Left lung (tissue), 10 donors: Measurements from ENCODE around the gene CAMK2N2. TPM values are rescaled to one million over a fixed set of nuclear protein-coding genes. Genes with fewer than 3 reads are reported as not detected.
"Not testable (repeated sequence)": the region's sequence is repeated elsewhere in the genome, so short reads cannot be mapped to it uniquely, and the experiment has no call there.

Source experiments
- ATAC-seq: fragments of 200-7000 bp; cut with Tn5 transposase; one replicate; pipeline ENCODE4 v1.9.1; 2020; ENCODE audit warnings: moderate library complexity
- DNase-seq, 4 donors: peaks; one replicate each; pipeline ENCODE4 v3.0.0-alpha.2; 2013 to 2020
- H3K27ac ChIP-seq, 2 donors: fragments of 200-600 bp; sonication (generic) in 1 of 2; one replicate each; pipeline versions ENCODE4 v1.5.0 to v1.8.0; 2020 to 2021
- H3K27me3 ChIP-seq, 2 donors: fragments of 200-600 bp; sonication (generic) in 1 of 2; one replicate each; pipeline versions ENCODE4 v1.5.0 to v1.8.0; 2020 to 2021
- H3K36me3 ChIP-seq, 2 donors: fragments of 200-600 bp; sonication (generic) in 1 of 2; one replicate each; pipeline versions ENCODE4 v1.5.0 to v1.8.0; 2020 to 2021
- H3K4me1 ChIP-seq, 2 donors: fragments of 200-600 bp; one replicate each; pipeline ENCODE4 v1.8.0; 2021
- H3K4me3 ChIP-seq, 2 donors: fragments of 200-600 bp; sonication (generic) in 1 of 2; one replicate each; pipeline versions ENCODE4 v1.5.0 to v1.8.0; 2020 to 2021; ENCODE audit warnings: mild to moderate bottlenecking in 1 of 2
- H3K9me3 ChIP-seq, 2 donors: fragments of 200-600 bp; sonication (generic) in 1 of 2; one replicate each; pipeline versions ENCODE4 v1.5.0 to v1.8.0; 2020 to 2021
- CTCF ChIP-seq, 2 donors: fragments of 200-600 bp; sonication (generic) in 1 of 2; IDR thresholded peaks; one replicate each; pipeline versions ENCODE4 v1.5.0 to v1.8.0; 2021; ENCODE audit warnings: antibody characterized with exemption in 2 of 2
- intact Hi-C, 2 donors: fragments of 100-400 bp; cut with DNase I; formaldehyde crosslinking; loops; one replicate each; pipeline versions ENCODE4 v1.11.2 to v1.14.2; 2022
- polyA plus RNA-seq, 6 donors: library from polyadenylated mRNA; unstranded; fragments of 120-200 nt; gene quantifications; one replicate each; pipeline ENCODE4 v1.2.1, GENCODE V29; 2013; ENCODE audit not compliant: insufficient read length in 6 of 6
- total RNA-seq, 2 donors: library from RNA; stranded (reverse); fragmentation: NEBNext Ultra II Directional; extraction: Animal tissue kit (Norgen Biotek cat#: 25700); gene quantifications; one replicate each; pipeline ENCODE4 v1.2.1, GENCODE V29; 2021
- donor health status: DM: no; HTN: yes; CAD: no.
- donor health status: DM: no; HTN: no; CAD: no.

CAMK2N2 gene
- total and polyA plus RNA-seq, 8 donors, result 0.10 to 1.0 (median 0.22) TPM; not detected in 1

- Histone ChIP-seq H3K4me1 (no peaks in the 10 kb centered on the region), H3K4me3 (no peak overlapping the region), H3K27ac (no peak overlapping the region), H3K27me3 (peaks cover 24 to 71% of the 10 kb centered on the region in 2 donors), H3K36me3 (no peaks in the 10 kb centered on the region), H3K9me3 (no peaks in the 10 kb centered on the region)
- TF ChIP-seq CTCF (IDR thresholded peaks at IDR 0.05), result no peak
- DNase-seq (no peak), ATAC-seq (no peak)
- intact Hi-C loops, result no loop called here
These were observed 10.9 kb upstream of the CAMK2N2 start for GRCh38 chr3:184272269-184272668.

- DNase-seq, H3K36me3 ChIP-seq, H3K4me1 ChIP-seq, ATAC-seq, H3K27ac ChIP-seq, H3K9me3 ChIP-seq, intact Hi-C loops, H3K4me3 ChIP-seq: not testable (repeated sequence)
- H3K27me3 ChIP-seq, result peaks cover 6 to 74% of the 10 kb centered on the region in 2 donors
These were observed 5.9 kb upstream of the CAMK2N2 start for GRCh38 chr3:184267249-184267648.

- Histone ChIP-seq H3K9me3 (no peaks in the 10 kb centered on the region), H3K4me3 (no peak overlapping the region), H3K27me3 (peaks cover 22 to 88% of the 10 kb centered on the region in 2 donors), H3K27ac (no peak overlapping the region), H3K4me1 (peaks cover 16 to 31% of the 10 kb centered on the region in 2 donors), H3K36me3 (peaks cover 0 to 13% of the 10 kb centered on the region in 2 donors)
- TF ChIP-seq CTCF (IDR thresholded peaks at IDR 0.05), result no peak
- intact Hi-C loops, result no loop called here
- DNase-seq (no peak), ATAC-seq (no peak)
These were observed 1.4 kb upstream of the CAMK2N2 start for GRCh38 chr3:184262764-184263179.

- Histone ChIP-seq H3K4me3 (peak overlapping the region; percentile 33 to 47), H3K4me1 (peaks cover 16 to 31% of the 10 kb centered on the region in 2 donors), H3K27me3 (peaks cover 22 to 88% of the 10 kb centered on the region in 2 donors), H3K9me3 (no peaks in the 10 kb centered on the region), H3K27ac (no peak overlapping the region), H3K36me3 (peaks cover 0 to 15% of the 10 kb centered on the region in 2 donors)
- intact Hi-C loops, result no loop called here
- no peak for DNase-seq
- no peak for TF ChIP-seq CTCF (IDR thresholded peaks at IDR 0.05)
- ATAC-seq, result peak; percentile 14
These were observed 756 bp upstream of the CAMK2N2 start for GRCh38 chr3:184261854-184262763.

GRCh38 chr3:184260724-184261269 is 556 bp downstream of the CAMK2N2 start:
- no peaks in the 10 kb centered on the region for H3K9me3 ChIP-seq
- no peak for TF ChIP-seq CTCF (IDR thresholded peaks at IDR 0.05)
- peaks cover 16 to 31% of the 10 kb centered on the region in 2 donors for H3K4me1 ChIP-seq
- no peak overlapping the region for H3K27ac ChIP-seq
- peaks cover 0 to 15% of the 10 kb centered on the region in 2 donors for H3K36me3 ChIP-seq
- H3K27me3 ChIP-seq, result peaks cover 22 to 77% of the 10 kb centered on the region in 2 donors
- peak overlapping the region; percentile 27 to 47 for H3K4me3 ChIP-seq
- intact Hi-C loops, result no loop called here
- ATAC-seq (no peak), DNase-seq (no peak)
